Lower leg skin (tissue), 4 donors: ENCODE data around the gene RRP15. TPM values are rescaled to one million over a fixed set of nuclear protein-coding genes. Genes with fewer than 3 reads are reported as not detected.
A peak's percentile ranks its signal among the peaks of the same experiment; 100 is the strongest.

Experiments used
- DNase-seq, 2 donors: peaks; one replicate each; pipeline ENCODE4 v3.0.0-alpha.2; 2019; ENCODE audit warnings: low spot score in 2 of 2
- H3K4me3 ChIP-seq: fragments of 200-600 bp; sonication (generic); 2 replicates; pipeline ENCODE4 v1.5.1; 2017; ENCODE audit warnings: mild to moderate bottlenecking, low read depth; ENCODE audit not compliant: poor library complexity, severe bottlenecking
- CTCF ChIP-seq, 3 donors: fragments of 450-650 bp; IDR thresholded peaks; one replicate each; pipeline ENCODE4 v1.5.1; 2016; ENCODE audit warnings: antibody characterized with exemption in 3 of 3, mild to moderate bottlenecking in 3 of 3, moderate library complexity in 2 of 3
- POLR2A ChIP-seq, 2 donors: fragments of 450-650 bp; IDR thresholded peaks; one replicate each; pipeline ENCODE4 v1.6.1; 2016 to 2017; ENCODE audit warnings: antibody characterized with exemption in 2 of 2, mild to moderate bottlenecking in 1 of 2, moderate library complexity in 1 of 2
- WGBS, 2 donors: methylation state at CpG; one replicate each; pipeline ENCODE4 v1.1.5; 2018; 5-methylcytosine and 5-hydroxymethylcytosine counted together
- intact Hi-C: fragments of 100-400 bp; cut with DNase I; formaldehyde crosslinking; loops from one replicate; pipeline ENCODE4 v1.15.0; 2023; ENCODE audit warnings: low total_unique reads
- total RNA-seq, 4 donors: library from RNA; depleted of rRNA; stranded (reverse); fragments of >200 nt; gene quantifications; one replicate each; pipeline ENCODE4 v1.1.0, GENCODE V29; 2016

RRP15 gene
- total RNA-seq, 4 donors from 2014 or later = 1.8 to 7.2 (median 2.6) TPM

- TF ChIP-seq POLR2A (IDR thresholded peaks at IDR 0.05) (no peak), CTCF (IDR thresholded peaks at IDR 0.05) (no peak)
- no peak overlapping the region for H3K4me3 ChIP-seq
- peak; percentile 53 to 90 for DNase-seq
- intact Hi-C loops = no loop called here
- WGBS, 2 donors = 35 to 47% methylated on average over 15 of the region's 15 CpGs
These were observed 80.3 kb downstream of the RRP15 start for GRCh38 chr1:218365226-218365999.

- DNase-seq = no peak
- intact Hi-C loops = no loop called here
- 79 to 83% methylated on average over 5 of the region's 5 CpGs for WGBS, 2 donors
- TF ChIP-seq POLR2A (IDR thresholded peaks at IDR 0.05) = no peak
- TF ChIP-seq CTCF (IDR thresholded peaks at IDR 0.05) = no peak
- no peak overlapping the region for H3K4me3 ChIP-seq
These were observed 81.4 kb downstream of the RRP15 start for GRCh38 chr1:218366322-218367052.

GRCh38 chr1:218367118-218367517 is 82.0 kb downstream of the RRP15 start:
- TF ChIP-seq POLR2A (IDR thresholded peaks at IDR 0.05) = no peak
- no peak for TF ChIP-seq CTCF (IDR thresholded peaks at IDR 0.05)
- no peak overlapping the region for H3K4me3 ChIP-seq
- no peak for DNase-seq
- intact Hi-C loops = no loop called here
- 75 to 85% methylated on average over 4 of the region's 4 CpGs for WGBS, 2 donors

- DNase-seq = no peak
- intact Hi-C loops = no loop called here
- no peak overlapping the region for H3K4me3 ChIP-seq
- no peak for TF ChIP-seq POLR2A (IDR thresholded peaks at IDR 0.05)
- TF ChIP-seq CTCF (IDR thresholded peaks at IDR 0.05) = no peak
- 91 to 94% methylated on average over 7 of the region's 7 CpGs for WGBS, 2 donors
These were observed 83.6 kb downstream of the RRP15 start for GRCh38 chr1:218368686-218369085.

GRCh38 chr1:218369688-218370511 is 84.8 kb downstream of the RRP15 start:
- WGBS, 2 donors = 73 to 76% methylated on average over 2 of the region's 2 CpGs
- TF ChIP-seq POLR2A (IDR thresholded peaks at IDR 0.05) (no peak), CTCF (IDR thresholded peaks at IDR 0.05) (no peak)
- intact Hi-C loops = no loop called here

More at GRCh38 chr1:218369688-218370511, 84.8 kb downstream of the RRP15 start:
- no peak overlapping the region for H3K4me3 ChIP-seq
- DNase-seq = no peak
